ENCODE results near the gene LHB.
"Not testable (repeated sequence)": the region's sequence is repeated elsewhere in the genome, so short reads cannot be mapped to it uniquely, and the experiment has no call there.

Gene LHB

GRCh38 chr19:49042177-49042576 is 25.3 kb upstream of the LHB start:
- no peak overlapping the region for H3K4me3 ChIP-seq (ENCODE audit: low read depth, low read length)
- TF ChIP-seq CTCF (IDR thresholded peaks at IDR 0.05; ENCODE audit: low read depth, low read length), result no peak

GRCh38 chr19:49039736-49040135 is 22.8 kb upstream of the LHB start:
- not testable (repeated sequence) for H3K4me3 ChIP-seq (ENCODE audit: low read depth, low read length)

GRCh38 chr19:49038557-49039276 is 21.8 kb upstream of the LHB start:
- H3K4me3 ChIP-seq (ENCODE audit: low read depth, low read length), result not testable (repeated sequence)

- H3K4me3 ChIP-seq (ENCODE audit: low read depth, low read length), result not testable (repeated sequence)
Measured at GRCh38 chr19:49038111-49038510, 21.2 kb upstream of the LHB start.

GRCh38 chr19:49036815-49037214 is 19.9 kb upstream of the LHB start, which contains the start of gene CGB1:
CGB1 (minus strand) TSS chr19:49036895; CDS start chr19:49036711, 184 bp downstream.
- H3K4me3 ChIP-seq (ENCODE audit: low read depth, low read length), result not testable (repeated sequence)
- peak; percentile 42 for TF ChIP-seq CTCF (IDR thresholded peaks at IDR 0.05; ENCODE audit: low read depth, low read length)

GRCh38 chr19:49031642-49032301 is 14.9 kb upstream of the LHB start, which contains the start of gene CGB2:
CGB2 (plus strand) TSS chr19:49031890; CDS start chr19:49032096, 206 bp downstream.
- not testable (repeated sequence) for H3K4me3 ChIP-seq (ENCODE audit: low read depth, low read length)

GRCh38 chr19:49030323-49030722 is 13.4 kb upstream of the LHB start:
- H3K4me3 ChIP-seq (ENCODE audit: low read depth, low read length), result not testable (repeated sequence)

- H3K4me3 ChIP-seq (ENCODE audit: low read depth, low read length), result not testable (repeated sequence)
Measured at GRCh38 chr19:49029749-49030148, 12.9 kb upstream of the LHB start.

- not testable (repeated sequence) for H3K4me3 ChIP-seq (ENCODE audit: low read depth, low read length)
Measured at GRCh38 chr19:49028686-49029085, 11.8 kb upstream of the LHB start.

GRCh38 chr19:49025599-49025998 is 8.7 kb upstream of the LHB start:
- H3K4me3 ChIP-seq (ENCODE audit: low read depth, low read length), result not testable (repeated sequence)

GRCh38 chr19:49025088-49025487 is 8.2 kb upstream of the LHB start:
- H3K4me3 ChIP-seq (ENCODE audit: low read depth, low read length), result not testable (repeated sequence)

GRCh38 chr19:49024233-49024632 is 7.3 kb upstream of the LHB start, which contains the start of gene CGB3:
CGB3 (minus strand) TSS chr19:49024333; CDS start chr19:49023971, 362 bp downstream.
- not testable (repeated sequence) for H3K4me3 ChIP-seq (ENCODE audit: low read depth, low read length)

GRCh38 chr19:49022116-49022515 is 5.2 kb upstream of the LHB start:
- H3K4me3 ChIP-seq (ENCODE audit: low read depth, low read length), result no peak overlapping the region
- no peak for TF ChIP-seq CTCF (IDR thresholded peaks at IDR 0.05; ENCODE audit: low read depth, low read length)

All from WI38 (cell line).